ENCODE data around the gene RPTN.

RPTN gene

GRCh38 chr1:152109998-152110294, 49.1 kb downstream of the RPTN start:
- Mint-ChIP-seq H3K4me1 (ENCODE audit: low read depth) (peaks cover 6% of the 10 kb centered on the region), H3K36me3 (peaks cover 2% of the 10 kb centered on the region), H3K9me3 (ENCODE audit: low read depth) (no peaks in the 10 kb centered on the region), H3K27ac (no peak overlapping the region), H3K27me3 (peaks cover 16% of the 10 kb centered on the region), H3K4me3 (no peak overlapping the region)

GRCh38 chr1:152109231-152109997, 49.6 kb downstream of the RPTN start:
- peaks cover 2% of the 10 kb centered on the region for H3K36me3 Mint-ChIP-seq
- peaks cover 14% of the 10 kb centered on the region for H3K27me3 Mint-ChIP-seq
- H3K4me1 Mint-ChIP-seq (ENCODE audit: low read depth): peaks cover 6% of the 10 kb centered on the region
- no peak overlapping the region for H3K27ac Mint-ChIP-seq
- no peaks in the 10 kb centered on the region for H3K9me3 Mint-ChIP-seq (ENCODE audit: low read depth)
- no peak overlapping the region for H3K4me3 Mint-ChIP-seq

- no peak overlapping the region for H3K27ac Mint-ChIP-seq
- H3K4me1 Mint-ChIP-seq (ENCODE audit: low read depth): peaks cover 6% of the 10 kb centered on the region
- no peak overlapping the region for H3K4me3 Mint-ChIP-seq
- H3K9me3 Mint-ChIP-seq (ENCODE audit: low read depth): no peaks in the 10 kb centered on the region
- H3K27me3 Mint-ChIP-seq: peaks cover 11% of the 10 kb centered on the region
- H3K36me3 Mint-ChIP-seq: peaks cover 2% of the 10 kb centered on the region
Observed at GRCh38 chr1:152108882-152109222, 50.2 kb downstream of the RPTN start.

- Mint-ChIP-seq H3K4me3 (no peak overlapping the region), H3K9me3 (ENCODE audit: low read depth) (no peaks in the 10 kb centered on the region), H3K36me3 (peaks cover 1% of the 10 kb centered on the region), H3K27ac (no peak overlapping the region), H3K27me3 (peaks cover 16% of the 10 kb centered on the region), H3K4me1 (ENCODE audit: low read depth) (peaks cover 6% of the 10 kb centered on the region)
Observed at GRCh38 chr1:152107984-152108881, 50.8 kb downstream of the RPTN start.

GRCh38 chr1:152107031-152107983, 51.7 kb downstream of the RPTN start:
- H3K27ac Mint-ChIP-seq: no peak overlapping the region
- peaks cover 18% of the 10 kb centered on the region for H3K27me3 Mint-ChIP-seq
- H3K36me3 Mint-ChIP-seq: no peaks in the 10 kb centered on the region
- H3K4me1 Mint-ChIP-seq (ENCODE audit: low read depth): peaks cover 6% of the 10 kb centered on the region
- H3K9me3 Mint-ChIP-seq (ENCODE audit: low read depth): no peaks in the 10 kb centered on the region
- peak overlapping the region; percentile 56 for H3K4me3 Mint-ChIP-seq

GRCh38 chr1:152104854-152105253, 54.2 kb downstream of the RPTN start:
- Mint-ChIP-seq H3K4me1 (ENCODE audit: low read depth) (peaks cover 6% of the 10 kb centered on the region), H3K36me3 (peaks cover 5% of the 10 kb centered on the region), H3K4me3 (no peak overlapping the region), H3K27ac (no peak overlapping the region), H3K9me3 (ENCODE audit: low read depth) (no peaks in the 10 kb centered on the region), H3K27me3 (peaks cover 28% of the 10 kb centered on the region)
